Natural killer cell (primary cell): ENCODE results near the gene STEAP4. TPM values are rescaled to one million over a fixed set of nuclear protein-coding genes. Genes with fewer than 3 reads are reported as not detected.

Source experiments
- ATAC-seq, 3 donors: fragments of 150-1000 bp in 2 of 3; fragments of 200-7000 bp in 1 of 3; cut with Tn5 transposase; 1 replicate in 1 of 3; 2 replicates in 2 of 3; pipeline ENCODE4 v1.10.0; 2021; ENCODE audit warnings: mild to moderate bottlenecking in 2 of 3, moderate library complexity in 2 of 3
- DNase-seq, 2 donors: peaks; one replicate each; pipeline versions ENCODE4 v3.0.0 to v3.0.0-alpha.2; 2013 to 2021; ENCODE audit warnings: mixed read lengths in 1 of 2
- H3K27ac ChIP-seq: one replicate; pipeline ENCODE4 v1.5.1; 2013; ENCODE audit warnings: mild to moderate bottlenecking, low read length
- H3K27me3 ChIP-seq: one replicate; pipeline ENCODE4 v1.6.1; 2013; ENCODE audit warnings: low read length; ENCODE audit not compliant: control insufficient read depth, insufficient read depth
- H3K36me3 ChIP-seq: one replicate; pipeline ENCODE4 v1.6.1; 2013; ENCODE audit warnings: low read length; ENCODE audit not compliant: control insufficient read depth, insufficient read depth
- H3K4me1 ChIP-seq: one replicate; pipeline ENCODE4 v1.6.1; 2013; ENCODE audit warnings: low read length; ENCODE audit not compliant: control insufficient read depth, insufficient read depth
- H3K4me3 ChIP-seq: one replicate; pipeline ENCODE4 v1.5.1; 2013; ENCODE audit warnings: low read length
- H3K9me3 ChIP-seq: one replicate; pipeline ENCODE4 v1.6.1; 2013; ENCODE audit warnings: low read length; ENCODE audit not compliant: control insufficient read depth, insufficient read depth
- H3K27ac Mint-ChIP-seq, 2 donors: one replicate each; pipeline ENCODE4 v1.8.0; 2022; ENCODE audit warnings: mild to moderate bottlenecking in 2 of 2, mixed read lengths in 2 of 2, moderate library complexity in 1 of 2
- H3K27me3 Mint-ChIP-seq, 2 donors: one replicate each; pipeline ENCODE4 v1.8.0; 2022; ENCODE audit warnings: low read depth in 2 of 2, mixed read lengths in 2 of 2
- H3K36me3 Mint-ChIP-seq: one replicate; pipeline ENCODE4 v1.8.0; 2022; ENCODE audit warnings: mixed read lengths
- H3K4me1 Mint-ChIP-seq, 2 donors: one replicate each; pipeline ENCODE4 v1.8.0; 2022; ENCODE audit warnings: mixed read lengths in 2 of 2
- H3K4me3 Mint-ChIP-seq: one replicate; pipeline ENCODE4 v1.8.0; 2022; ENCODE audit warnings: mild to moderate bottlenecking, moderate library complexity, mixed read lengths
- H3K9me3 Mint-ChIP-seq, 2 donors: one replicate each; pipeline ENCODE4 v1.8.0; 2022; ENCODE audit warnings: mixed read lengths in 2 of 2
- WGBS: methylation state at CpG from one replicate; pipeline ENCODE4 v1.1.7; 2013; ENCODE audit warnings: missing lambda C conversion rate; ENCODE audit not compliant: insufficient coverage; 5-methylcytosine and 5-hydroxymethylcytosine counted together
- intact Hi-C: fragments of 100-400 bp; cut with micrococcal nuclease; formaldehyde crosslinking; loops from one replicate; pipeline ENCODE4 v1.14.2; 2022
- total RNA-seq, 4 donors: library from RNA; stranded (reverse); fragments of 120-200 nt in 1 of 4; gene quantifications; one replicate each; pipeline versions ENCODE4 v1.2.3 to v1.2.4, GENCODE V29; 2013 to 2022
- TF ChIP-seq, protein P1 (sequence below): fragments of 200-600 bp; IDR thresholded peaks from one replicate; pipeline ENCODE4 v1.8.0; 2022; ENCODE audit warnings: antibody characterized with exemption

Gene STEAP4
- total RNA-seq, 3 donors from 2014 or later (not counting 1 experiment from before 2014, with no cell fraction given) = 0.18 to 3.0 TPM; not detected in 1

DNA sequence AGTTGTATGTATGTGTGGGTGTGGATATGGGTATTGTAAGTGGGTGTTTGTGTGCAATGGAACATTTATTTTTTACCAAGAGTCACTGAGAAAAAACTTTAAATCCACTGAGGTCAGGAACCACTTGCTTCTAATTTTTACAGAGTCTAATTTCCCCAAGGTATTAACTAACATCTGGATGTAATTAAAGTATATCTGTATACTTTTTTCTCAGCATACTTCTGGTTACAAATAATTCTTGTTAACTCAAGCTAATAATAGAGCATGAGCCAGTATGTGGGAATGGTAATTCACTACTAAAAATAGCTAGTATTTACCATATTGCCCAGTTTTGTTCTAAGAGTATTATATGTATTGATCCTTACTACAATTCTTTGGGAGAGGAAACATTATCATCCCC, 24.6 kb upstream of the STEAP4 start:
- H3K4me3 Mint-ChIP-seq = no peak overlapping the region
- H3K36me3 ChIP-seq = no peaks in the 10 kb centered on the region
- H3K27me3 ChIP-seq = no peaks in the 10 kb centered on the region
- no peak overlapping the region for H3K27ac ChIP-seq
- TF ChIP-seq, protein P1, sequence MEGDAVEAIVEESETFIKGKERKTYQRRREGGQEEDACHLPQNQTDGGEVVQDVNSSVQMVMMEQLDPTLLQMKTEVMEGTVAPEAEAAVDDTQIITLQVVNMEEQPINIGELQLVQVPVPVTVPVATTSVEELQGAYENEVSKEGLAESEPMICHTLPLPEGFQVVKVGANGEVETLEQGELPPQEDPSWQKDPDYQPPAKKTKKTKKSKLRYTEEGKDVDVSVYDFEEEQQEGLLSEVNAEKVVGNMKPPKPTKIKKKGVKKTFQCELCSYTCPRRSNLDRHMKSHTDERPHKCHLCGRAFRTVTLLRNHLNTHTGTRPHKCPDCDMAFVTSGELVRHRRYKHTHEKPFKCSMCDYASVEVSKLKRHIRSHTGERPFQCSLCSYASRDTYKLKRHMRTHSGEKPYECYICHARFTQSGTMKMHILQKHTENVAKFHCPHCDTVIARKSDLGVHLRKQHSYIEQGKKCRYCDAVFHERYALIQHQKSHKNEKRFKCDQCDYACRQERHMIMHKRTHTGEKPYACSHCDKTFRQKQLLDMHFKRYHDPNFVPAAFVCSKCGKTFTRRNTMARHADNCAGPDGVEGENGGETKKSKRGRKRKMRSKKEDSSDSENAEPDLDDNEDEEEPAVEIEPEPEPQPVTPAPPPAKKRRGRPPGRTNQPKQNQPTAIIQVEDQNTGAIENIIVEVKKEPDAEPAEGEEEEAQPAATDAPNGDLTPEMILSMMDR = no peak
- H3K36me3 Mint-ChIP-seq = no peaks in the 10 kb centered on the region
- H3K9me3 ChIP-seq = no peaks in the 10 kb centered on the region
- intact Hi-C loops = no loop called here
- H3K27ac Mint-ChIP-seq = no peak overlapping the region
- no peaks in the 10 kb centered on the region for H3K4me1 Mint-ChIP-seq
- no peaks in the 10 kb centered on the region for H3K4me1 ChIP-seq
- H3K4me3 ChIP-seq = no peak overlapping the region
- DNase-seq (no peak), ATAC-seq (no peak)
- peaks cover 2% of the 10 kb centered on the region in 2 donors for H3K9me3 Mint-ChIP-seq
- peaks cover 0 to 3% of the 10 kb centered on the region in 2 donors for H3K27me3 Mint-ChIP-seq

- H3K27ac Mint-ChIP-seq = no peak overlapping the region
- no peaks in the 10 kb centered on the region for H3K36me3 Mint-ChIP-seq
- TF ChIP-seq, protein P1 = no peak
- 79% methylated on average over 9 of the region's 10 CpGs for WGBS
- H3K27ac ChIP-seq = no peak overlapping the region
- intact Hi-C loops = no loop called here
- no peaks in the 10 kb centered on the region for H3K4me1 Mint-ChIP-seq
- H3K27me3 ChIP-seq = no peaks in the 10 kb centered on the region
- peaks cover 2% of the 10 kb centered on the region in 2 donors for H3K9me3 Mint-ChIP-seq
- DNase-seq = no peak
- no peaks in the 10 kb centered on the region for H3K4me1 ChIP-seq
- H3K4me3 ChIP-seq = no peak overlapping the region
- no peak for ATAC-seq
- H3K36me3 ChIP-seq = no peaks in the 10 kb centered on the region
- no peaks in the 10 kb centered on the region for H3K9me3 ChIP-seq
- H3K4me3 Mint-ChIP-seq = no peak overlapping the region
- H3K27me3 Mint-ChIP-seq = peaks cover 0 to 3% of the 10 kb centered on the region in 2 donors
These were observed 23.1 kb upstream of the STEAP4 start for GRCh38 chr7:88329532-88330463.

- TF ChIP-seq, protein P1 = no peak
- H3K4me3 Mint-ChIP-seq = no peak overlapping the region
- Histone ChIP-seq H3K4me3 (no peak overlapping the region), H3K9me3 (no peaks in the 10 kb centered on the region), H3K4me1 (no peaks in the 10 kb centered on the region), H3K27ac (no peak overlapping the region), H3K27me3 (no peaks in the 10 kb centered on the region), H3K36me3 (no peaks in the 10 kb centered on the region)
- H3K27me3 Mint-ChIP-seq = peaks cover 0 to 2% of the 10 kb centered on the region in 2 donors
- H3K4me1 Mint-ChIP-seq = no peaks in the 10 kb centered on the region
- intact Hi-C loops = no loop called here
- DNase-seq (no peak), ATAC-seq (no peak)
- H3K9me3 Mint-ChIP-seq = peaks cover 2 to 3% of the 10 kb centered on the region in 2 donors
- H3K27ac Mint-ChIP-seq = no peak overlapping the region
- H3K36me3 Mint-ChIP-seq = no peaks in the 10 kb centered on the region
These were observed 22.1 kb upstream of the STEAP4 start for GRCh38 chr7:88328787-88329186.
